ENCODE data around the gene NFIA.

The NFIA gene

DNA sequence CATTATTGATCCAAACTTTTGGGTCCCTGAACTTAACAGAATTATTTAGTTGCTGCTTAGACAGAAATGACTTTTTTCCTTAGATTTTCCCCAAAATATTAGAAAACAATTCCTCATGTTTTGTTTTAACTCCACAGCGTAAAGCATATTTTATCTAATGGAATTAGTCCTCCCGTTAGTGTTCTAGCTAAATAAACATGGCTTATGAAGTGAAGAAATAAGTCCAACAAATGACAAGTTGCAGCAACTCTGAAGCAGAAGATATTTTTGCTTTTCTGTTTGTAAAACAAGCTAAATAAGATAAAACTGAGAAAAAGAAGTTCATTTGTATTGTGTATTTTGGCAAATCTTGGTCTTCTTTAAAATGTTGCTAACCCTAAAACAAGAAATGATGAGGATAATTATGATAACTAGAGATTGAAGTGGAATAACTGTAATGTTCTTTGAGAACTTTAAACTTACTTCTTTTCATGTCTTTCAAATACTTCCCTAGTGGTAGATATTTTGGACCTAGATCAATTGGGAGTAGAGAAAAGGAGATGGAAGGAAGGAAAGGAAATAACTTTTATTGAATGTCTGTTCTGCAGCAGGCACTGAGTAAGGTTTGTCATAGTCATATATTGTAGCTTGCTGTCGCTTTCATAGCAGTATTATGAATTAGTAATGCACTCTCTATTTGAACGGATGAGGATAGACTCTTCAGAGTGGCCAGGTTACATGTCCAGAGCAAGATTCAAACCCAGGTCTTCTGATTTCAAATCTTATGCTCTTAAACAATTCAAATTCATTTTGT is 12.5 kb downstream of the NFIA start:
- no peak overlapping the region for H3K27ac ChIP-seq (ENCODE audit: low read depth, low read length, severe bottlenecking)
- H3K36me3 ChIP-seq (ENCODE audit: control insufficient read depth, insufficient read depth, low read length), result no peaks in the 10 kb centered on the region
- H3K9me3 ChIP-seq (ENCODE audit: control insufficient read depth, low read length), result no peaks in the 10 kb centered on the region
- H3K4me1 ChIP-seq (ENCODE audit: control insufficient read depth, insufficient read depth, low read length, poor library complexity, severe bottlenecking), result no peaks in the 10 kb centered on the region
- WGBS, 2 experiments (ENCODE audit: insufficient coverage in 2 of 2), result 100% methylated on average over 1 to 2 of the region's 4 CpGs
- H3K4me3 ChIP-seq (ENCODE audit: extremely low read depth, insufficient read depth, low read length, poor library complexity, severe bottlenecking), result no peak overlapping the region

DNA sequence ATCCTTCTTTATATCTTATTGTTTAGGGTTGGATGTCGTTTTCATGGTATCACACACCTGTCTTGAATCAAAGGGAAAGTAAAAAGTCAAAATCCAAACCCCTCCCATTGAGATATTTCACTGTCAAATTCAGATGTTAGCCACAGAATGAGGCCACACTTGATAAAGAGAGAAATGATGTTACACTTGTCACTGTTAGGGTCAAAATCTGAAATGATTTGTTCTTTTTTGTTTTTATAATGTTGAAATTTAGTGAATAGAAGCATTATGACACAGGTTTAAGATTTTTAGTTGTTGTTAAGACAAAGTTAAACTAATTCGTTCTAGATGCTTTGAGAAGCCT is 13.1 kb downstream of the NFIA start:
- no CpG with 5 or more reads among the region's 2 CpGs for WGBS, 2 experiments (ENCODE audit: insufficient coverage in 2 of 2)
- H3K4me3 ChIP-seq (ENCODE audit: extremely low read depth, insufficient read depth, low read length, poor library complexity, severe bottlenecking), result no peak overlapping the region
- no peak overlapping the region for H3K27ac ChIP-seq (ENCODE audit: low read depth, low read length, severe bottlenecking)
- H3K36me3 ChIP-seq (ENCODE audit: control insufficient read depth, insufficient read depth, low read length), result no peaks in the 10 kb centered on the region
- no peaks in the 10 kb centered on the region for H3K9me3 ChIP-seq (ENCODE audit: control insufficient read depth, low read length)
- H3K4me1 ChIP-seq (ENCODE audit: control insufficient read depth, insufficient read depth, low read length, poor library complexity, severe bottlenecking), result no peaks in the 10 kb centered on the region

DNA sequence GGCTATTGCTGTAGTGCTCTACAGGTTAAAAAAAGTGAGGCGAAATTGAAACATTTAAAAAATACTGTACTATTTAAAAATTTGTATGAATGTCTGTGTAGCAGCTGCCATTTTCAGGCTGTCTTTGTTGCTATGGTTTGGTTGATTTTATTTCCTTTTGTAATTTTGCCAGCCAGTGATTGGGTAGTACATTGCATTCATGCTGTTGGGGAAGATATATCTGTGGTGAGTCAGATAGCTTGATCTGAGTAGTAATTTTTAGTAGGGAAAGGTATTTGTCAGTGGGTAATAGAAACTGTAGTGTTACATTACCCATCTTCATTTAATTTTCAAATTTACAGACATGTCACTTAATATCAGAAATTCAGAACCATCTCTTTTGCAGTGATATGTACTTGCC is 15.0 kb downstream of the NFIA start:
- Histone ChIP-seq H3K36me3 (ENCODE audit: control insufficient read depth, insufficient read depth, low read length) (no peaks in the 10 kb centered on the region), H3K9me3 (ENCODE audit: control insufficient read depth, low read length) (no peaks in the 10 kb centered on the region), H3K4me1 (ENCODE audit: control insufficient read depth, insufficient read depth, low read length, poor library complexity, severe bottlenecking) (no peaks in the 10 kb centered on the region), H3K27ac (ENCODE audit: low read depth, low read length, severe bottlenecking) (no peak overlapping the region), H3K4me3 (ENCODE audit: extremely low read depth, insufficient read depth, low read length, poor library complexity, severe bottlenecking) (no peak overlapping the region)
- WGBS, 2 experiments (ENCODE audit: insufficient coverage in 2 of 2), result no CpG with 5 or more reads among the region's 1 CpG

DNA sequence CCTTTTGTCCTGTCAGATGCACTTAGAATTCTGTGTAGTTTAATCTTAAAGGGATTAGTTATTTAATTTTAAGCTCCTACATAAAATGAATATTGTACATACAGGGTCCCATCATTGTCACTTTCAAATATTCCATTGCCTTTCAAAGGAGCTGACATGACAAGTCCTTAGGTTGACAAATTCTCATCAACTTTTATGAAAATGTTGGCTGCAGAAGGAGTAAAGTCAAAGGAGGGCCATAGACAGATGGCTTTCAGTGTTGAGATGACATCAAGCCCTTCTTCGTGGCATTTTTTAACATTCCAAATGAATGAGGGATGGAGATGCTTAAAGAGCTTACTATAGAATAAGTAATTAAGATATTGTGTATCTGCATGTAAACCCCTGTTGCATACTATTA is 15.4 kb downstream of the NFIA start:
- H3K4me1 ChIP-seq (ENCODE audit: control insufficient read depth, insufficient read depth, low read length, poor library complexity, severe bottlenecking), result no peaks in the 10 kb centered on the region
- no peaks in the 10 kb centered on the region for H3K36me3 ChIP-seq (ENCODE audit: control insufficient read depth, insufficient read depth, low read length)
- H3K9me3 ChIP-seq (ENCODE audit: control insufficient read depth, low read length), result no peaks in the 10 kb centered on the region
- no peak overlapping the region for H3K27ac ChIP-seq (ENCODE audit: low read depth, low read length, severe bottlenecking)
- H3K4me3 ChIP-seq (ENCODE audit: extremely low read depth, insufficient read depth, low read length, poor library complexity, severe bottlenecking), result no peak overlapping the region
- WGBS, 2 experiments (ENCODE audit: insufficient coverage in 2 of 2), result no CpG with 5 or more reads among the region's 1 CpG

DNA sequence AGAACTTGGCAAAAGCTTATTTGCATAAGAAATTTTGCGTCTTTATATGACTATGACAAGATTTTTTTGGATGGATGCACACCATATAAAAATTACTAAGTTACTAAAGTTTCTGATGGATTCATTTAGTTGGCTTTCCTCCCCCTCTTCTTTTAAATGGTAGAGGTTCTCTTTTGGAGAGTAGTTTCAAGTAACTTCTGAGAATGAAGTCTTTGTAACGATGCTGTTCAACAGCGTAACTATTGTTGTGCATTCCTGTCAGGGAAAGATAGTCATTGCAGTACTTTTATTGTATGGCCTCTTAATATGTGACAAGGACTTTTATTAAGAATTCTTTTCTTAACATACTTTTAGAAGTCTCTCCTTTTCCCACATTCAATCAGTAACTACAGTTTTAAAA is 16.0 kb downstream of the NFIA start:
- WGBS, 2 experiments (ENCODE audit: insufficient coverage in 2 of 2), result 100% methylated on average over 2 of the region's 3 CpGs; no CpG with 5 or more reads in 1 of the 2 experiments
- Histone ChIP-seq H3K4me1 (ENCODE audit: control insufficient read depth, insufficient read depth, low read length, poor library complexity, severe bottlenecking) (no peaks in the 10 kb centered on the region), H3K4me3 (ENCODE audit: extremely low read depth, insufficient read depth, low read length, poor library complexity, severe bottlenecking) (no peak overlapping the region), H3K36me3 (ENCODE audit: control insufficient read depth, insufficient read depth, low read length) (no peaks in the 10 kb centered on the region), H3K27ac (ENCODE audit: low read depth, low read length, severe bottlenecking) (no peak overlapping the region), H3K9me3 (ENCODE audit: control insufficient read depth, low read length) (no peaks in the 10 kb centered on the region)

DNA sequence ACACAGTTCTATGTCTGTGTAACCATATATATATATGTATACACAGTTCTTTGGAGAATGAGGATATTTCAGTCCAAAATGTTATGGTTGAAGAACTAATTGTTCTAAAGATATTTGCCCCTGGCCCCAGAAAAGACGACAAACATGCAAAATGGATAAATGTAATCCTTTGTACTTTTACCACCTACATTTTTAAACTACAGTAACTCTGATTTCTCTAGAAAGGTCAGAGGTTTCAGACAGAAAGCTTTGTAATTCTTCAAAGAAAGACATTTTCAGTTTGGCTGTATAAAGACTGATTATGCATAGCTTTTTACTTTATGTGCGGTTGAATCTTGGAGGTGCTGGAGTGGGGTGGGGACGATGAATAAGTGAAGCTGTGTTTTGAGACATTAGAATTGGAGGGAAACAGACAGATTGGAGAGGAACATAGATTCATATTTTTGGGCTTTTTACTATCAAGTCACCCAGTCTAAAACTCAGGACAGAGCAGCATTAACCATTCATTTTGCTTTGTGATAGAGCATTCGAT is 16.6 kb downstream of the NFIA start:
- no peak overlapping the region for H3K4me3 ChIP-seq (ENCODE audit: extremely low read depth, insufficient read depth, low read length, poor library complexity, severe bottlenecking)
- no peaks in the 10 kb centered on the region for H3K9me3 ChIP-seq (ENCODE audit: control insufficient read depth, low read length)
- WGBS, 2 experiments (ENCODE audit: insufficient coverage in 2 of 2), result 94 to 100% methylated on average over 2 to 3 of the region's 4 CpGs
- no peaks in the 10 kb centered on the region for H3K4me1 ChIP-seq (ENCODE audit: control insufficient read depth, insufficient read depth, low read length, poor library complexity, severe bottlenecking)
- no peaks in the 10 kb centered on the region for H3K36me3 ChIP-seq (ENCODE audit: control insufficient read depth, insufficient read depth, low read length)
- H3K27ac ChIP-seq (ENCODE audit: low read depth, low read length, severe bottlenecking), result no peak overlapping the region

DNA sequence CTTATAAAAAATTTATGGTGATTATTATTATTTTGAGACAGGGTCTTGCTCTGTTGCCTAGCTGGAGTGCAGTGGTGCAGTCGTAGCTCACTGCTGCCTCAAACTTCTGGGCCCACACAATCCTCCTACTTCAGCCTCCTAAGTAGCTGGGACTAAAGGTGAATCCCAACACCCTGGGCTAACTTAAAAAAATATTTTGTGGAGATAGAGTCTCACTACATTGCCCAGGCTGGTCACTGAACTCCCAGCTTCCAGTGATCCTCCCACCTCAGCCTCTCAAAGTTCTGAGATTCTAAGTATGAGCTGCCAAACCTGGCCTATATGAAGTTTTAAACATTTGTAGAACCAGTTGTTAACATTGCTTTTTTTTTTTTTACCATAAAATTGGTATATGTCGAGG is 18.2 kb downstream of the NFIA start:
- Histone ChIP-seq H3K4me1 (ENCODE audit: control insufficient read depth, insufficient read depth, low read length, poor library complexity, severe bottlenecking) (no peaks in the 10 kb centered on the region), H3K9me3 (ENCODE audit: control insufficient read depth, low read length) (no peaks in the 10 kb centered on the region), H3K27ac (ENCODE audit: low read depth, low read length, severe bottlenecking) (no peak overlapping the region), H3K4me3 (ENCODE audit: extremely low read depth, insufficient read depth, low read length, poor library complexity, severe bottlenecking) (no peak overlapping the region), H3K36me3 (ENCODE audit: control insufficient read depth, insufficient read depth, low read length) (no peaks in the 10 kb centered on the region)
- whole genome bisulfite sequencing, 2 experiments (ENCODE audit: insufficient coverage in 2 of 2), result no CpG with 5 or more reads among the region's 2 CpGs

DNA sequence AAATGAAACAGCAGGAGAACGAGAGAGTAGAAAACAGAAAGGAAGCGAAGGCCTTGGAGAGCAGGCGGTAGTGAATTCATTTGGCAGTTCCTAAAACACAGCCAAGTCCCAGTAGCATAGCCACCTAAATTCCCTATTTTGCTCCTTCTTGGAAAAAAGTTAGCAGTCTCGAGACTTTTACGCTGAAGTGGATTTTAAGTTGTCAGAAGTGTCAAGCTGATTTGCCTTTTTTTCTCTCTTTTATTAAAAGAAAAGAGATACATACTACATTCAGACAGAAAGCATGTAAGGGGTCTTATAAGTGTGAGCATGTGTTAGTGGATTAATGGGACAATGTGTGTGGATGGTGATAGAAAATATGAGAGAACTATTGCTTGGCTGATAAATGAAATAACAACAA is 19.2 kb downstream of the NFIA start:
- H3K4me1 ChIP-seq (ENCODE audit: control insufficient read depth, insufficient read depth, low read length, poor library complexity, severe bottlenecking), result no peaks in the 10 kb centered on the region
- WGBS, 2 experiments (ENCODE audit: insufficient coverage in 2 of 2), result 88% methylated on average over 3 of the region's 5 CpGs; no CpG with 5 or more reads in 1 of the 2 experiments
- H3K9me3 ChIP-seq (ENCODE audit: control insufficient read depth, low read length), result no peaks in the 10 kb centered on the region
- H3K4me3 ChIP-seq (ENCODE audit: extremely low read depth, insufficient read depth, low read length, poor library complexity, severe bottlenecking), result no peak overlapping the region
- no peak overlapping the region for H3K27ac ChIP-seq (ENCODE audit: low read depth, low read length, severe bottlenecking)
- H3K36me3 ChIP-seq (ENCODE audit: control insufficient read depth, insufficient read depth, low read length), result no peaks in the 10 kb centered on the region

DNA sequence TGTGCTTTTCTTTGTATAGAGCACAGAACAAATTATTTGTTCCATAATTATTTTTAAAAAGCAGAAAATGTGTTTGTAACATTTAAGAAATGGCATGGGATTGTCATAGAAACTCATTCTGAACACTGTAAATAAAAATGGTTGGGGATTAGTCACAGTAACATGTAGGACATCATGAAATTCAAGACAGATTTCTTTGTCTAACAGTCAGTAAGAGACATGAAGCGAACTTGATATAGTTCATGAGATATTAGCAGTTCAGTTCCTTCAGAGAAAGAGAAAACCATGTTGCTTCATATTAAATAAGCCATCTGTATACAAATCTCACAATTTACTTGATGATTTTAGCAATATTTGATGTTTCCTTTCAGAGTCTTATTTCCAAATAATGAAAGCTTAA is 19.7 kb downstream of the NFIA start:
- no peaks in the 10 kb centered on the region for H3K4me1 ChIP-seq (ENCODE audit: control insufficient read depth, insufficient read depth, low read length, poor library complexity, severe bottlenecking)
- no peak overlapping the region for H3K4me3 ChIP-seq (ENCODE audit: extremely low read depth, insufficient read depth, low read length, poor library complexity, severe bottlenecking)
- no peaks in the 10 kb centered on the region for H3K36me3 ChIP-seq (ENCODE audit: control insufficient read depth, insufficient read depth, low read length)
- WGBS, 2 experiments (ENCODE audit: insufficient coverage in 2 of 2), result 80% methylated on average over 1 of the region's 1 CpG; no CpG with 5 or more reads in 1 of the 2 experiments
- H3K27ac ChIP-seq (ENCODE audit: low read depth, low read length, severe bottlenecking), result no peak overlapping the region
- H3K9me3 ChIP-seq (ENCODE audit: control insufficient read depth, low read length), result no peaks in the 10 kb centered on the region

DNA sequence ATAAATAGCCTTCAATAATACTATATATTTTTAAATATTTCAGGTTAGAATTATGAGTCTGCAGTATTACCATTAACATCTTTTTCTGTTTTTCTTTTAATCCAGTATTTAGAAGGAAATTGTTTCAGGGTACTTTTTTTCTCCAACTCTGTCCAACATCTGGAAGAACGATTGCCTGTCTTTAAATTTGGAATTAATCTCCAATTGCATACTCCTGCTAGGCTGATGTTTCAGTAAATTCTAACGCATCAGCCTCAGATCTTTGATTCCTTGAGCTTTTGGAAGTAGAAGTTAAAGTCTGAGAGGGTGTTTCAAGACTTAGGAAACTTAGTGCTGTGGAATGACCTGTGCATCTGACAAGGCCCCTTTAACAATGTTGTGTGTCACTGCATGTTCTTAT is 20.3 kb downstream of the NFIA start:
- Histone ChIP-seq H3K27ac (ENCODE audit: low read depth, low read length, severe bottlenecking) (no peak overlapping the region), H3K9me3 (ENCODE audit: control insufficient read depth, low read length) (no peaks in the 10 kb centered on the region), H3K4me1 (ENCODE audit: control insufficient read depth, insufficient read depth, low read length, poor library complexity, severe bottlenecking) (no peaks in the 10 kb centered on the region), H3K4me3 (ENCODE audit: extremely low read depth, insufficient read depth, low read length, poor library complexity, severe bottlenecking) (no peak overlapping the region), H3K36me3 (ENCODE audit: control insufficient read depth, insufficient read depth, low read length) (no peaks in the 10 kb centered on the region)
- 100% methylated on average over 1 to 2 of the region's 2 CpGs for WGBS, 2 experiments (ENCODE audit: insufficient coverage in 2 of 2)

DNA sequence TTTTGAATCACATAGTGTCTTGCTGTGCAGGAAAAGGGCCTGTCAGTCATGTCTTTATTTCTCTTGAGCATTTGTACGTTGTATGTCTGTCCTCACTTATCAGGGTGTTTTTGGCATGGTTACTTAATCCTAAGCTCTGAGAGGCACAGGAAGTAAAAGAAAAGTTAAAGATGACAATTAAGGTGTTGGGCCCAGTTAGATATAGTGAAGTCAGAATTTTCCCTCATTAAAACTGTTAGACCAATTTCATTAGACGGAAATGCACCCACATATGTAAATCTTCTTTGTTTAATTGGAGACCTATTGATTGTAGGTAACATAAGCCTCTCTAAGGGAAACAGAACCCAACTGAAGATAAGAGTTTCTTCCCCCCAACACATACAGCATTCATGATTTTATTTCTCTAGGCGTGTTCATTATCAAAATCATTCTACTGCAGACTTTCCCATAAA is 21.9 kb downstream of the NFIA start:
- no peaks in the 10 kb centered on the region for H3K9me3 ChIP-seq (ENCODE audit: control insufficient read depth, low read length)
- H3K36me3 ChIP-seq (ENCODE audit: control insufficient read depth, insufficient read depth, low read length), result no peaks in the 10 kb centered on the region
- WGBS, 2 experiments (ENCODE audit: insufficient coverage in 2 of 2), result 85 to 89% methylated on average over 1 to 2 of the region's 3 CpGs

More for the DNA sequence above, 21.9 kb downstream of the NFIA start:
- Histone ChIP-seq H3K27ac (ENCODE audit: low read depth, low read length, severe bottlenecking) (no peak overlapping the region), H3K4me1 (ENCODE audit: control insufficient read depth, insufficient read depth, low read length, poor library complexity, severe bottlenecking) (no peaks in the 10 kb centered on the region), H3K4me3 (ENCODE audit: extremely low read depth, insufficient read depth, low read length, poor library complexity, severe bottlenecking) (no peak overlapping the region)

All from mesodermal cell (in vitro differentiated cells).